Measurements from ENCODE around the gene MAST2. TPM values are rescaled to one million over a fixed set of nuclear protein-coding genes. Genes with fewer than 3 reads are reported as not detected.
"Not testable (repeated sequence)": the region's sequence is repeated elsewhere in the genome, so short reads cannot be mapped to it uniquely, and the experiment has no call there.

Gene MAST2
- total and polyA plus RNA-seq, 2 of the 13 experiments (the other 11 are each of a cell fraction or from before 2014, with no cell fraction given): 15.3 to 23.0 TPM

DNA sequence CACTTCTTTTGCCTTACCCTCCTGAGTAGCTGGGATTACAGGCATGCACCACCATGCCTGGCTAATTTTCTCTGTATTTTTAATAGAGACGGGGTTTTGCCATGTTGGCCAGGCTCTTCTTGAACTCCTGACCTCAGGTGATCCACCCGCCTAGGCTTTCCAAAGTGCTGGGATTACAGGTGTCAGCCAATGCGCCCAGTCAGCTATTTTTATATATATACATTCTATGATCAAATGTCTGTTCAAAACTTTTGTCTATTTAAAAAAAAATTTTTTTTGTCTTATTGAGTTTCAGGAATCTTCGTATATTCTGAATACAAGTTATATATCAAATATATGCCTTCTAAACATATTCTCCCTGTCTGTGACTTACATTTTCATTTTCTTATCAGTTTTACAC lies 34.9 kb downstream of the MAST2 start:
- H2AFZ ChIP-seq (ENCODE audit: low read length); H3K9ac ChIP-seq (ENCODE audit: insufficient read depth, low read depth, low read length); DNase-seq (ENCODE audit: low spot score); H4K20me1 ChIP-seq (ENCODE audit: insufficient read depth, low read length); intact Hi-C loops (cut with micrococcal nuclease; ENCODE audit: unreplicated experiment); BruUV-seq (replicated peaks); H3K4me2 ChIP-seq (ENCODE audit: low read depth, low read length); H3K9me3 ChIP-seq (ENCODE audit: low read length); H3K27me3 ChIP-seq (ENCODE audit: control insufficient read depth in 1 of 2, insufficient read depth in 2 of 2, low read length in 2 of 2); POLR2A ChIA-PET; H3K27ac ChIP-seq (ENCODE audit: extremely low read length, insufficient read depth, low read length); CTCF ChIA-PET (ENCODE audit: low intra/inter-chr PET ratio, low total read pairs); in situ Hi-C loops (cut with HindIII; ENCODE audit: extremely low pct_ligation_motif_present, low pct_unique_long_range_greater_than_20kb); H3K4me3 ChIP-seq (replicated peaks in 1 of 3; ENCODE audit: insufficient read depth in 1 of 3, low read depth in 2 of 3, low read length in 3 of 3); FAIRE-seq; ATAC-seq; H3K4me1 ChIP-seq (ENCODE audit: insufficient read depth, low read length): not testable (repeated sequence)
- H3K36me3 ChIP-seq (replicated peaks in 1 of 2; ENCODE audit: control insufficient read depth in 1 of 2, insufficient read depth in 2 of 2, low read length in 2 of 2): peaks cover 1 to 18% of the 10 kb centered on the region in 2 experiments; a peak in 4 of 5 replicates
- WGBS (ENCODE audit: low lambda C conversion rate): over 99% methylated on average over 4 of the region's 4 CpGs
- H3K79me2 ChIP-seq (ENCODE audit: insufficient read depth, low read length): peaks cover 11% of the 10 kb centered on the region
- peak; percentile 54 to 82; a peak in 3 of 4 replicates for TF ChIP-seq MAFK (conservative IDR thresholded peaks at IDR 0.05 in 1 of 2, IDR thresholded peaks at IDR 0.05 in 1 of 2; ENCODE audit: low read length in 2 of 2)
- peak; percentile 70 for TF ChIP-seq MAFF (IDR thresholded peaks at IDR 0.05; ENCODE audit: low read depth, low read length)

DNA sequence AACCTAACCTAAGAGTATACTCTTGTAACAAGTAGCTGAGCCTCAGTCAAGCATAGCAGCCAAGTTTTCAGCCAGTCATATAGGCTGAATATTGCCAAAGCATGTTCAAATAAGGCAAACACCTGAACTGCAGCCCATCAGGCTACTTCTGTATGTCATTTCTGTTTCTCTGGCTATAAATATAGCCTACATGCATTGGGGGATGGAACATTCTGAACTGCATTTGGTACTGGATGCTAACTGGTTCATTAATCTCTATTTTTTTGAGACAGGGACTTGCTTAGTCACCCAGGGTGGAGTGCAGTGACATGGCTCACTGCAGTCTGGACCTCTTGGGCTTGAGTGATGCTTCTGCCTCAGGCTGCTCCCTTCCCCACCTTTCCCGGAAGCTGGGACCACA lies 37.3 kb downstream of the MAST2 start:
- peaks cover 20% of the 10 kb centered on the region for H3K79me2 ChIP-seq (ENCODE audit: insufficient read depth, low read length)
- FAIRE-seq (no peak), ATAC-seq (no peak), DNase-seq (ENCODE audit: low spot score) (no peak)
- H3K4me3 ChIP-seq (replicated peaks in 1 of 3; ENCODE audit: insufficient read depth in 1 of 3, low read depth in 2 of 3, low read length in 3 of 3): no peak overlapping the region
- in situ Hi-C loops (cut with HindIII; ENCODE audit: extremely low pct_ligation_motif_present, low pct_unique_long_range_greater_than_20kb) (no loop called here), intact Hi-C loops (cut with micrococcal nuclease; ENCODE audit: unreplicated experiment) (no loop called here)
- no peak for TF ChIP-seq ZKSCAN8 (CRISPR knock-in tag; IDR thresholded peaks at IDR 0.05; ENCODE audit: borderline replicate concordance)
- H4K20me1 ChIP-seq (ENCODE audit: insufficient read depth, low read length): no peaks in the 10 kb centered on the region
- H3K9me3 ChIP-seq (ENCODE audit: low read length): no peaks in the 10 kb centered on the region
- H3K4me1 ChIP-seq (ENCODE audit: insufficient read depth, low read length): peaks cover 8% of the 10 kb centered on the region
- no peaks in the 10 kb centered on the region for H3K27me3 ChIP-seq (ENCODE audit: control insufficient read depth in 1 of 2, insufficient read depth in 2 of 2, low read length in 2 of 2)
- peaks cover 0 to 10% of the 10 kb centered on the region in 2 experiments; a peak in 3 of 5 replicates for H3K36me3 ChIP-seq (replicated peaks in 1 of 2; ENCODE audit: control insufficient read depth in 1 of 2, insufficient read depth in 2 of 2, low read length in 2 of 2)
- no TSS peak for BruUV-seq (replicated peaks)
- ChIA-PET CTCF (ENCODE audit: low intra/inter-chr PET ratio, low total read pairs) (no interaction called here), POLR2A (no interaction called here)
- no peak overlapping the region for H3K4me2 ChIP-seq (ENCODE audit: low read depth, low read length)
- H3K27ac ChIP-seq (ENCODE audit: extremely low read length, insufficient read depth, low read length): no peak overlapping the region
- H3K9ac ChIP-seq (ENCODE audit: insufficient read depth, low read depth, low read length): no peak overlapping the region
- H2AFZ ChIP-seq (ENCODE audit: low read length): no peak overlapping the region
- WGBS (ENCODE audit: low lambda C conversion rate): 88% methylated on average over 1 of the region's 1 CpG

All from HepG2 (cell line).